ENCODE data around the gene CACNG7.

CACNG7 gene

GRCh38 chr19:53908935-53909415, at the start of gene CACNG7:
Gene CACNG7 (plus strand): TSS chr19:53909278. CDS start chr19:53912832, 3,554 bp downstream.
- TF ChIP-seq ARNTL (CRISPR knock-in tag; IDR thresholded peaks at IDR 0.05; ENCODE audit: borderline replicate concordance, low read depth) (no peak), SNAI2 (CRISPR knock-in tag; IDR thresholded peaks at IDR 0.05) (no peak), TSHZ2 (CRISPR knock-in tag; IDR thresholded peaks at IDR 0.05) (no peak), ZFP30 (CRISPR knock-in tag; IDR thresholded peaks at IDR 0.05) (no peak), CREB5 (CRISPR knock-in tag; IDR thresholded peaks at IDR 0.05; ENCODE audit: low read depth) (no peak), TOX (CRISPR knock-in tag; IDR thresholded peaks at IDR 0.05; ENCODE audit: borderline replicate concordance) (no peak), ZC3H10 (CRISPR knock-in tag; IDR thresholded peaks at IDR 0.05) (no peak), ZNF70 (CRISPR knock-in tag; IDR thresholded peaks at IDR 0.05) (no peak)
- ATAC-seq, result peak; percentile 12; the same call in 2 of the 3 replicates

GRCh38 chr19:53864308-53864836, 44.7 kb upstream of the CACNG7 start:
- TF ChIP-seq ZNF70 (CRISPR knock-in tag; IDR thresholded peaks at IDR 0.05) (no peak), ARNTL (CRISPR knock-in tag; IDR thresholded peaks at IDR 0.05; ENCODE audit: borderline replicate concordance, low read depth) (no peak), POU6F1 (CRISPR knock-in tag; IDR thresholded peaks at IDR 0.05; ENCODE audit: borderline replicate concordance, low read depth) (no peak), OSR1 (CRISPR knock-in tag; IDR thresholded peaks at IDR 0.05) (no peak)
- ATAC-seq, result no peak

GRCh38 chr19:53865523-53865917, 43.6 kb upstream of the CACNG7 start:
- ATAC-seq, result no peak
- no peak for TF ChIP-seq ZNF565 (CRISPR knock-in tag; conservative IDR thresholded peaks at IDR 0.05; ENCODE audit: low read depth)
- TF ChIP-seq TCF4 (CRISPR knock-in tag; IDR thresholded peaks at IDR 0.05; ENCODE audit: borderline replicate concordance), result no peak
- no peak for TF ChIP-seq CSDC2 (CRISPR knock-in tag; IDR thresholded peaks at IDR 0.05)
- no peak for TF ChIP-seq PATZ1 (CRISPR knock-in tag; IDR thresholded peaks at IDR 0.05; ENCODE audit: borderline replicate concordance)
- TF ChIP-seq ZNF8 (CRISPR knock-in tag; IDR thresholded peaks at IDR 0.05), result no peak
- TF ChIP-seq ESRRG (CRISPR knock-in tag; IDR thresholded peaks at IDR 0.05), result no peak
- no peak for TF ChIP-seq RARB (CRISPR knock-in tag; IDR thresholded peaks at IDR 0.05)
- no peak for TF ChIP-seq GLIS3 (CRISPR knock-in tag; IDR thresholded peaks at IDR 0.05)
- no peak for TF ChIP-seq ZFP3 (CRISPR knock-in tag; IDR thresholded peaks at IDR 0.05)
- no peak for TF ChIP-seq ZNF70 (CRISPR knock-in tag; IDR thresholded peaks at IDR 0.05)
- TF ChIP-seq CREB5 (CRISPR knock-in tag; IDR thresholded peaks at IDR 0.05; ENCODE audit: low read depth), result no peak
- TF ChIP-seq ZFP30 (CRISPR knock-in tag; IDR thresholded peaks at IDR 0.05), result no peak
- TF ChIP-seq CSRNP3 (CRISPR knock-in tag; IDR thresholded peaks at IDR 0.05), result no peak
- no peak for TF ChIP-seq BACH2 (CRISPR knock-in tag; IDR thresholded peaks at IDR 0.05; ENCODE audit: borderline replicate concordance)
- no peak for TF ChIP-seq TSHZ2 (CRISPR knock-in tag; IDR thresholded peaks at IDR 0.05)
- TF ChIP-seq PPARA (CRISPR knock-in tag; IDR thresholded peaks at IDR 0.05; ENCODE audit: borderline replicate concordance), result no peak
- TF ChIP-seq OSR1 (CRISPR knock-in tag; IDR thresholded peaks at IDR 0.05), result no peak
- TF ChIP-seq ISL1 (CRISPR knock-in tag; IDR thresholded peaks at IDR 0.05), result no peak
- TF ChIP-seq SNAI2 (CRISPR knock-in tag; IDR thresholded peaks at IDR 0.05), result no peak
- no peak for TF ChIP-seq ZC3H10 (CRISPR knock-in tag; IDR thresholded peaks at IDR 0.05)
